Mucosa of descending colon (tissue), 3 donors: Measurements from ENCODE around the gene BAHD1. TPM values are rescaled to one million over a fixed set of nuclear protein-coding genes. Genes with fewer than 3 reads are reported as not detected.
A peak's percentile ranks its signal among the peaks of the same experiment; 100 is the strongest.

ENCODE experiments used
- ATAC-seq: fragments of 200-7000 bp; cut with Tn5 transposase; one replicate; pipeline ENCODE4 v1.9.1; 2020; ENCODE audit warnings: mild to moderate bottlenecking, moderate library complexity
- DNase-seq, 3 donors: peaks; one replicate each; pipeline ENCODE4 v3.0.0-alpha.2; 2020
- H3K36me3 ChIP-seq: fragments of 200-600 bp; one replicate; pipeline ENCODE4 v1.8.0; 2021; ENCODE audit warnings: low read depth, mild to moderate bottlenecking
- H3K4me1 ChIP-seq: fragments of 200-600 bp; one replicate; pipeline ENCODE4 v1.8.0; 2021; ENCODE audit warnings: low read depth, mild to moderate bottlenecking
- H3K4me3 ChIP-seq: fragments of 200-600 bp; one replicate; pipeline ENCODE4 v1.8.0; 2021; ENCODE audit warnings: mild to moderate bottlenecking
- H3K9me3 ChIP-seq: fragments of 200-600 bp; one replicate; pipeline ENCODE4 v1.8.0; 2021; ENCODE audit warnings: mild to moderate bottlenecking
- intact Hi-C, 2 donors: fragments of 100-400 bp; cut with DNase I in 1 of 2; cut with micrococcal nuclease in 1 of 2; formaldehyde crosslinking; loops; one replicate each; pipeline versions ENCODE4 v1.11.0 to v1.11.1; 2022; cut with DNase I, micrococcal nuclease
- total RNA-seq, 3 donors: library from RNA; stranded (reverse); fragmentation: NEBNext Ultra II Directional in 2 of 3; extraction: Animal tissue kit (Norgen Biotek cat#: 25700) in 2 of 3; gene quantifications; one replicate each; pipeline versions ENCODE4 v1.2.1 to v1.2.4, GENCODE V29; 2021 to 2023
- TF ChIP-seq, protein P1 (sequence below): fragments of 200-600 bp; IDR thresholded peaks from one replicate; pipeline ENCODE4 v1.8.0; 2022; ENCODE audit warnings: antibody characterized with exemption, mild to moderate bottlenecking
- donor health status: DM: no; HTN: no; CAD: no; lungs with moderate emphysema.
- donor health status: DM: no; HTN: no; CAD: no.
- donor health status: DM: no; HTN: yes; CAD: no.

BAHD1 gene
- total RNA-seq, 3 donors from 2014 or later: 26.9 to 32.2 (median 31.1) TPM

- intact Hi-C loops: no loop called here
- Histone ChIP-seq H3K4me3 (no peak overlapping the region), H3K9me3 (no peaks in the 10 kb centered on the region), H3K36me3 (no peaks in the 10 kb centered on the region), H3K4me1 (peaks cover 3% of the 10 kb centered on the region)
- TF ChIP-seq, protein P1, sequence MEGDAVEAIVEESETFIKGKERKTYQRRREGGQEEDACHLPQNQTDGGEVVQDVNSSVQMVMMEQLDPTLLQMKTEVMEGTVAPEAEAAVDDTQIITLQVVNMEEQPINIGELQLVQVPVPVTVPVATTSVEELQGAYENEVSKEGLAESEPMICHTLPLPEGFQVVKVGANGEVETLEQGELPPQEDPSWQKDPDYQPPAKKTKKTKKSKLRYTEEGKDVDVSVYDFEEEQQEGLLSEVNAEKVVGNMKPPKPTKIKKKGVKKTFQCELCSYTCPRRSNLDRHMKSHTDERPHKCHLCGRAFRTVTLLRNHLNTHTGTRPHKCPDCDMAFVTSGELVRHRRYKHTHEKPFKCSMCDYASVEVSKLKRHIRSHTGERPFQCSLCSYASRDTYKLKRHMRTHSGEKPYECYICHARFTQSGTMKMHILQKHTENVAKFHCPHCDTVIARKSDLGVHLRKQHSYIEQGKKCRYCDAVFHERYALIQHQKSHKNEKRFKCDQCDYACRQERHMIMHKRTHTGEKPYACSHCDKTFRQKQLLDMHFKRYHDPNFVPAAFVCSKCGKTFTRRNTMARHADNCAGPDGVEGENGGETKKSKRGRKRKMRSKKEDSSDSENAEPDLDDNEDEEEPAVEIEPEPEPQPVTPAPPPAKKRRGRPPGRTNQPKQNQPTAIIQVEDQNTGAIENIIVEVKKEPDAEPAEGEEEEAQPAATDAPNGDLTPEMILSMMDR: no peak
- no peak for DNase-seq
- ATAC-seq: no peak
These were observed 22.5 kb downstream of the BAHD1 start for GRCh38 chr15:40463279-40463678.

DNA sequence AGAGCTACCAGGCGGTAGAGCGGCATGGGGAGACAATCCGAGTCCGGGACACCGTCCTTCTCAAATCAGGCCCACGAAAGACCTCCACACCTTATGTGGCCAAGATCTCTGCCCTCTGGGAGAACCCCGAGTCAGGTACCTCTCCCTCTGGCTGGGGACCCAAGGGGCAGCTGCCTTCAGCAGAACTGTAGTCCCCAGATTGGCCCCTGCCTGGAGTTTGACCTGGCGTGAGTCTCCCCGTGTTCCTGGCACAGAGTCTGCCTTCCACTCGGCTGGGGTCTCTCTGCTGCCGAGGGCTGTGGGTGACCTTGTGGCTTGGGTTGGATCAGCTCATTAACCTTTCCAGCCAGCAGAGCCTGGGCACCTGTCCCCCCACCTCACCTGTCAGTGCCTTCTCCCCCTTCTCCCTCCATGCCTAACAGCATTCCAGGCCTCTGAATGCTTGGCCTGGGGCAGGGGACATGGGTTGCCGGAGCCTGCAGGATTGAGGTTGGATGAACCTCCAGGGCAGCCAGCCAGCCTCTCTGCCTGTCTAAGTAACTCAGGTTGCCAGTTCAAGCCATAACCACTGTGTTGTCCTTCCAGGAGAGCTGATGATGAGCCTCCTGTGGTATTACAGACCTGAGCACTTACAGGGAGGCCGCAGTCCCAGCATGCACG, 23.3 kb downstream of the BAHD1 start:
- intact Hi-C loops: no loop called here
- no peak for ATAC-seq
- DNase-seq: no peak
- Histone ChIP-seq H3K9me3 (no peaks in the 10 kb centered on the region), H3K4me1 (peaks cover 3% of the 10 kb centered on the region), H3K4me3 (no peak overlapping the region), H3K36me3 (no peaks in the 10 kb centered on the region)
- TF ChIP-seq, protein P1: no peak

DNA sequence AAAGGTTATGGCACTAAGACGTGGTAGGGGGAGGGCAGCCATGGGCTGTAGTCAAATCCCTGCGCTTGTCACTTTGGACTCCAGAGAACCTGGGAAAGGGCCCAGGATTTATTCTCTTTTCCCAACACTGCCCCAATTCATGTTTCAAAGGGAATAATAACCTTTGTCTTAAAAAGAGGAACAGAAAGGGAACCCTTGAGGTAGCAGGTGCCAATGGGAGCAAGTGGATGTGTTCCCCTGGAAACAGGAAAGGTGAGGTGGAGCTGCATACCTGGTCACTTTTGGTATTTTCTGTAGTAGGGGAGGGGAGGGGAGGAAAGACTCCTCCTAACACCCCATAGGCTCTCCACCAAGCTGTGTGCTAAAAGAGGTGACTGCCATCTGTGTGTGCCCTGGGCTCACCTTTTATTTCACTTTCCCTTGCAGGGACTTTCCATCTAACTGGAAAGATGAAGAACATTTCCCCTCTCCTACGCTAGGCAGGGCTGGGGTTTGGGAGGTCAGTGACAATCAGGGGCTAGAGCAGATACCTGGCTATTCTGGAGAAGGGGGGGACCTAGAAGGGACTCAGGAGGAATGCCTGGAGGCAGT, 23.9 kb downstream of the BAHD1 start:
- H3K36me3 ChIP-seq: no peaks in the 10 kb centered on the region
- H3K4me3 ChIP-seq: no peak overlapping the region
- ATAC-seq: no peak
- DNase-seq: no peak
- peaks cover 3% of the 10 kb centered on the region for H3K4me1 ChIP-seq
- no peaks in the 10 kb centered on the region for H3K9me3 ChIP-seq
- intact Hi-C loops: no loop called here
- TF ChIP-seq, protein P1: no peak

DNA sequence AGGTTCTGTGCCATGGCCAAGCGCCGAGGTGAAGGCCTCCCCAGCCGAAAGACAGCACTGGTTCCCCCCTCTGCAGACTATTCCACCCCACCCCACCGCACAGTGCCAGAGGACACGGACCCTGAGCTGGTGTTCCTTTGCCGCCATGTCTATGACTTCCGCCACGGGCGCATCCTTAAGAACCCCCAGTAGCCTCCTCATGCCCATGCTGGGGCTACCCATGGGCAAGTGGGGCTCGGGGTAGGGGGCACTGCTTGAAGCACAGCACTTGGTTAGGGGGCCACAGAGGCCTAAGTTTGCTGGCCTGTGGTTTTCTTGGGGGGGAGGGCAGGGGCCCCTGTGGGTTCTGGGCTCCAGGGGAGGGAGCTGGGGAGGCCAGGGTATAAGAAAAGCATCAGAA, 25.2 kb downstream of the BAHD1 start:
- Histone ChIP-seq H3K4me1 (peaks cover 9% of the 10 kb centered on the region), H3K9me3 (no peaks in the 10 kb centered on the region), H3K36me3 (no peaks in the 10 kb centered on the region), H3K4me3 (no peak overlapping the region)
- DNase-seq (no peak), ATAC-seq (no peak)
- TF ChIP-seq, protein P1: no peak
- intact Hi-C loops: no loop called here

- TF ChIP-seq, protein P1: no peak
- ATAC-seq (peak; percentile 3), DNase-seq (peak in 1 of 3 donors; percentile 24)
- no peak overlapping the region for H3K4me3 ChIP-seq
- peaks cover 9% of the 10 kb centered on the region for H3K4me1 ChIP-seq
- H3K9me3 ChIP-seq: no peaks in the 10 kb centered on the region
- no peaks in the 10 kb centered on the region for H3K36me3 ChIP-seq
- intact Hi-C loops: no loop called here
These were observed 25.9 kb downstream of the BAHD1 start for GRCh38 chr15:40466426-40467260.
